ENCODE results near the gene CHST4. TPM values are rescaled to one million over a fixed set of nuclear protein-coding genes. Genes with fewer than 3 reads are reported as not detected.

CHST4 gene
- total RNA-seq, 2 donors from 2014 or later = 0.18 to 1.2 TPM

DNA sequence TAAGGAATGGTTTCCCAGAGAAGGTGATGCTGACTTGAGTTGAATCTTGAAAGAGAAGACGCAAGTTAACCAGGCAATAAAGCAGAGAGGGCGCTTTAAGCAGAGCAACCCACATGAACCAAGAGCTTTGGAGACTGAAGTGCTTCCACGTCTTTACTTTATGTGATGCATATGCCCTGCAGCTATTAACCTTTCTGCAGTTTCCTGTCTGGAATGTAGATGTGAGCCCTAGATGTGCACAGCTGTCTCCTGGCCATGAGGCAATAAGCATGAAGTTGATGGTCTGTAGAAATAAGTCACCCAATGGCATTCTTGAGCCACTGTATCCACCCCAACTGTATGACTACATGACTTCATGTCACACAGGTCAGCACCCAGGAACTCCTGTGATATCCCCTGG lies 5.7 kb upstream of the CHST4 start:
- Histone ChIP-seq H3K4me3 (no peak overlapping the region), H3K9me3 (no peaks in the 10 kb centered on the region), H3K27ac (no peak overlapping the region), H3K36me3 (no peaks in the 10 kb centered on the region), H3K4me1 (replicated peaks) (no peaks in the 10 kb centered on the region), H3K27me3 (replicated peaks; ENCODE audit: insufficient read depth) (no peaks in the 10 kb centered on the region)
- 67% methylated on average over 3 of the region's 3 CpGs for WGBS
- intact Hi-C loops (cut with DNase I) = no loop called here
- TF ChIP-seq POLR2AphosphoS5 (IDR thresholded peaks at IDR 0.05) (no peak), POLR2A (IDR thresholded peaks at IDR 0.05) (no peak)
- TF ChIP-seq, protein P1, sequence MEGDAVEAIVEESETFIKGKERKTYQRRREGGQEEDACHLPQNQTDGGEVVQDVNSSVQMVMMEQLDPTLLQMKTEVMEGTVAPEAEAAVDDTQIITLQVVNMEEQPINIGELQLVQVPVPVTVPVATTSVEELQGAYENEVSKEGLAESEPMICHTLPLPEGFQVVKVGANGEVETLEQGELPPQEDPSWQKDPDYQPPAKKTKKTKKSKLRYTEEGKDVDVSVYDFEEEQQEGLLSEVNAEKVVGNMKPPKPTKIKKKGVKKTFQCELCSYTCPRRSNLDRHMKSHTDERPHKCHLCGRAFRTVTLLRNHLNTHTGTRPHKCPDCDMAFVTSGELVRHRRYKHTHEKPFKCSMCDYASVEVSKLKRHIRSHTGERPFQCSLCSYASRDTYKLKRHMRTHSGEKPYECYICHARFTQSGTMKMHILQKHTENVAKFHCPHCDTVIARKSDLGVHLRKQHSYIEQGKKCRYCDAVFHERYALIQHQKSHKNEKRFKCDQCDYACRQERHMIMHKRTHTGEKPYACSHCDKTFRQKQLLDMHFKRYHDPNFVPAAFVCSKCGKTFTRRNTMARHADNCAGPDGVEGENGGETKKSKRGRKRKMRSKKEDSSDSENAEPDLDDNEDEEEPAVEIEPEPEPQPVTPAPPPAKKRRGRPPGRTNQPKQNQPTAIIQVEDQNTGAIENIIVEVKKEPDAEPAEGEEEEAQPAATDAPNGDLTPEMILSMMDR (IDR thresholded peaks at IDR 0.05) = no peak
- DNase-seq (ENCODE audit: low spot score) = no peak

DNA sequence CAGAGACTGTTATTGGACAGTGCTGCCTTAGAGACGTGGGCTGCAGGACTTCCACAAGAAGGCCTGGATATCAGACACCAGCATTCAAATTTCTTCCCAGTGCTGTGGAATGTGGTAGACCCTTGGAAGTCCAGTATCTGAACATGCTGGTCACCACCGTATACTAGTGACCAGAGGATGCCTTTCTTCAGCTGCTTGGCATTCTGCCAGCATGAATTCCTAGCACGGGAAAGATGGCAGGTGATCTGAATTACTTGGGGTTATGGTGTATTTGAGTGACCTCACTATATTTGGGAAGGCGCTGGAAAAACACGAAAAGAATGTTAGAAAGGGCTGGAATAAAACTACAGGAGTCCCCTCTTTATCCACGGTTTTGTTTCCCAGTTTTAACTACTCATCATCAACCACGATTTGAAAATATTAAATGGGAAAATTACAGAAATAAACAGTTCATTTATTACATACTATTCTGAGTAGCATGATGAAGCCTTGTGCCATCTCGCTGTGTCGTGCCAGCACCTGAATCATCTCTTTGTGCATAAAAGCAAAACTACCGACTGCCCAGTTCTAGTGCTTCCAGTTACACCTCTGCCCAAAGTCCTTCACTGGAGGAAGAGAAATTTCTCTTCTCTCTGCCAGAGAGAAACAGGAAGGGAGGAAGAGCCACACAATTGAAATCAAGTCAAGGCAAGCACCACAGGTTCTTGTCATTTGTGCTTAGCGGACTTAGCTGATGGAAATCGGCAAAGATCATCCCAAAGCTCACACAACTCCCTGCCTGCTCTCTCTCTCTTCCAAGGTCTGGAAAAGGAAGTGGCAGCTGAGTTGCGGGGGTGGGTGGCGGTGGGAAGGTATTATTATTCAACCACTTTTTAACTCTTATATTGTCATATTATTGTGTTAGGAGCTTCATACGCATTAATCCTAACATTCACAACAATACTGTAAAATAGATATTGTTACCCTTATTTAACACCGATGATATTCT lies 1.4 kb upstream of the CHST4 start:
- H3K27ac ChIP-seq = no peak overlapping the region
- intact Hi-C loops (cut with DNase I) = no loop called here
- H3K27me3 ChIP-seq (replicated peaks; ENCODE audit: insufficient read depth) = no peaks in the 10 kb centered on the region
- H3K9me3 ChIP-seq = no peaks in the 10 kb centered on the region
- H3K4me3 ChIP-seq = no peak overlapping the region
- 41% methylated on average over 16 of the region's 16 CpGs for WGBS
- no peak for DNase-seq (ENCODE audit: low spot score)
- TF ChIP-seq POLR2AphosphoS5 (IDR thresholded peaks at IDR 0.05) (no peak), POLR2A (IDR thresholded peaks at IDR 0.05) (no peak)
- TF ChIP-seq, protein P1 (IDR thresholded peaks at IDR 0.05) = no peak
- no peaks in the 10 kb centered on the region for H3K4me1 ChIP-seq (replicated peaks)
- H3K36me3 ChIP-seq = no peaks in the 10 kb centered on the region

DNA sequence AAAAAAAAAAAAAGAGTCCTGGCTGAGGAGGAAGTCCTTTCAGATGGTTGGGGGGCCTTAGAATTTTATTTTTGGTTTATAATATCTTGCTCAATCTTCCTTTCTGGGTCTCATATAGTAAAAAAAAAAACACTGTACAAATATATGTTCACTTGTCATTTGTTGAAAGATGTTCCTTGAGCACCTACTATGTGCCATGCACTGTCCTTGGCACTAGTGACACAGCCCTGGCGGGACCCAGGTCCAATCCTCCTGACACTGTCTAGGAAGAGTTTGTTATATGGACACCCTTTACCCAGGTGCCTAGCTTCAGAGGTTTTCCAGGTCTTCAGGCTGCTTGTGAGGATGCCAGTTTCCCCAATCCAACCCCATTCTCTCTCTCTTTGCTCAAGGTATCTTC lies 2.0 kb downstream of the CHST4 start:
- intact Hi-C loops (cut with DNase I) = no loop called here
- DNase-seq (ENCODE audit: low spot score) = no peak
- 96% methylated on average over 1 of the region's 1 CpG for WGBS

DNA sequence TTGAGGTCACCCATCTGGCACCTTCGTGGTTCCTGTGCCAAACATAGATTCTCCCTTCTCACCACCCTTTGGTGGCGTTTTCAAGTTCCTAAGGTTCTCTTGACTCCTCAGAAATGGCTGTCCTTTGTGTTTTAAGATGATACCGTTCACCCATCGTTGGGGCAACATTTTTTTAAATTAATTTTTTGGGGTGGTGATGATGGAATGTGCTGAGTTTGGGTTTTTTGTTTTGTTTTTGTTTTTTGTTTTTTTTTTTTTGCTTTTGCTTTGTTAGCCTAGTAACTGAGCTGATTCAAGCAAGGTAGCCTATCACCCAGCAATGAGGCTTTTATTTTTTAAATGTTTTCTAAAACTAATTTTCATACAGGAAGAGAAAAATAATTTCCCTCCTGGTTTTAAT lies 2.6 kb downstream of the CHST4 start:
- intact Hi-C loops (cut with DNase I) = no loop called here
- Histone ChIP-seq H3K27me3 (replicated peaks; ENCODE audit: insufficient read depth) (no peaks in the 10 kb centered on the region), H3K4me1 (replicated peaks) (no peaks in the 10 kb centered on the region), H3K9me3 (no peaks in the 10 kb centered on the region), H3K27ac (no peak overlapping the region), H3K36me3 (no peaks in the 10 kb centered on the region), H3K4me3 (no peak overlapping the region)
- TF ChIP-seq POLR2A (IDR thresholded peaks at IDR 0.05) (no peak), POLR2AphosphoS5 (IDR thresholded peaks at IDR 0.05) (no peak)
- TF ChIP-seq, protein P1 (IDR thresholded peaks at IDR 0.05) = no peak
- 88% methylated on average over 4 of the region's 4 CpGs for WGBS
- no peak for DNase-seq (ENCODE audit: low spot score)

More for the DNA sequence above, 2.0 kb downstream of the CHST4 start:
- no peaks in the 10 kb centered on the region for H3K27me3 ChIP-seq (replicated peaks; ENCODE audit: insufficient read depth)
- TF ChIP-seq POLR2A (IDR thresholded peaks at IDR 0.05) = no peak
- TF ChIP-seq, protein P1 (IDR thresholded peaks at IDR 0.05) = no peak
- TF ChIP-seq POLR2AphosphoS5 (IDR thresholded peaks at IDR 0.05) = no peak
- no peaks in the 10 kb centered on the region for H3K36me3 ChIP-seq
- H3K4me1 ChIP-seq (replicated peaks) = no peaks in the 10 kb centered on the region
- no peak overlapping the region for H3K27ac ChIP-seq
- no peak overlapping the region for H3K4me3 ChIP-seq
- no peaks in the 10 kb centered on the region for H3K9me3 ChIP-seq

DNA sequence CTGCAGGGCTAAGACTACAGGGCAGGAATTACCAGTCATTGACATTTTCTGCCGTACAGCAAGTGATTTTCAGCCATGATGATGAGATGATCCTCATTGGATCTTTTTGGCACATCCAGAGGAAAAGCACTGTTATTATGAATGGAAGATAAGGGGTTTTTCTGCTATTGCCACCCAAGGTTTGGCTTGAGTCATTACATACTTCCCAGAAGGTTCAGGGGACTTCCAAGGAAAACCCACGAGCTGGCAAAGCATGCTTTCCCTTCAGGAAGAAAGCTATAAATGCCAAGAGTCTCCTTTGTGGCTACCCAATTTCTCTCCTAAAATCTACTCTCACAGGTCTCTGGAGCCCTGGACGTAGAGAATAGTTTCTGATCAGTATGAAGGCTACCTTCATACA lies 6.1 kb downstream of the CHST4 start:
- intact Hi-C loops (cut with DNase I) = no loop called here
- Histone ChIP-seq H3K4me1 (replicated peaks) (no peaks in the 10 kb centered on the region), H3K9me3 (no peaks in the 10 kb centered on the region), H3K27ac (no peak overlapping the region), H3K36me3 (no peaks in the 10 kb centered on the region), H3K4me3 (no peak overlapping the region), H3K27me3 (replicated peaks; ENCODE audit: insufficient read depth) (no peaks in the 10 kb centered on the region)
- DNase-seq (ENCODE audit: low spot score) = no peak
- TF ChIP-seq POLR2AphosphoS5 (IDR thresholded peaks at IDR 0.05) = no peak
- no peak for TF ChIP-seq POLR2A (IDR thresholded peaks at IDR 0.05)
- TF ChIP-seq, protein P1 (IDR thresholded peaks at IDR 0.05) = no peak
- WGBS = 72% methylated on average over 3 of the region's 3 CpGs

All from prostate gland (tissue), 2 donors.